Liver (tissue), 9 donors: ENCODE results near the gene PEX11B. TPM values are rescaled to one million over a fixed set of nuclear protein-coding genes. Genes with fewer than 3 reads are reported as not detected.

Experiments used
- DNase-seq: peaks from one replicate; pipeline ENCODE4 v3.0.0-alpha.2; 2017; ENCODE audit warnings: low spot score
- H3K27ac ChIP-seq, 2 donors: one replicate each; pipeline ENCODE4 v1.7.0; 2013; ENCODE audit warnings: inconsistent platforms in 2 of 2, low read length in 2 of 2, control low read depth in 1 of 2, low read depth in 1 of 2, mild to moderate bottlenecking in 1 of 2
- H3K27me3 ChIP-seq, 4 donors: one replicate each; pipeline versions ENCODE4 v1.6.1 to v1.7.0; 2013; ENCODE audit warnings: low read length in 3 of 4, inconsistent platforms in 1 of 4, mild to moderate bottlenecking in 1 of 4, moderate library complexity in 1 of 4; ENCODE audit not compliant: control insufficient read depth in 4 of 4, insufficient read depth in 4 of 4
- H3K36me3 ChIP-seq, 4 donors: one replicate each; pipeline versions ENCODE4 v1.6.1 to v1.7.0; 2013; ENCODE audit warnings: low read length in 3 of 4, mild to moderate bottlenecking in 3 of 4, low read depth in 1 of 4, moderate library complexity in 1 of 4; ENCODE audit not compliant: control insufficient read depth in 4 of 4, insufficient read depth in 3 of 4
- H3K4me1 ChIP-seq, 4 donors: one replicate each; pipeline versions ENCODE4 v1.6.1 to v1.7.0; 2013; ENCODE audit warnings: low read length in 3 of 4, mild to moderate bottlenecking in 3 of 4, moderate library complexity in 1 of 4; ENCODE audit not compliant: control insufficient read depth in 4 of 4, insufficient read depth in 4 of 4
- H3K4me3 ChIP-seq, 3 donors: one replicate each; pipeline versions ENCODE4 v1.6.1 to v1.7.0; 2013; ENCODE audit warnings: low read length in 3 of 3, control low read depth in 1 of 3, low read depth in 1 of 3, mild to moderate bottlenecking in 1 of 3
- H3K9ac ChIP-seq, 2 donors: one replicate each; pipeline ENCODE4 v1.7.0; 2013; ENCODE audit warnings: low read length in 2 of 2, mild to moderate bottlenecking in 2 of 2, moderate library complexity in 2 of 2, control low read depth in 1 of 2, low read depth in 1 of 2
- H3K9me3 ChIP-seq, 4 donors: one replicate each; pipeline versions ENCODE4 v1.6.1 to v1.7.0; 2013; ENCODE audit warnings: low read length in 3 of 4; ENCODE audit not compliant: control insufficient read depth in 4 of 4
- CTCF ChIP-seq: fragments of 150-350 bp; IDR thresholded peaks from 2 replicates; pipeline ENCODE4 v1.5.1; 2017; ENCODE audit warnings: improper control_type of control experiment, low read depth, low read length; ENCODE audit not compliant: missing input control
- EGR1 ChIP-seq, 2 donors: IDR thresholded peaks; 2 replicates each; pipeline ENCODE4 v1.6.1; 2016 to 2018; ENCODE audit warnings: antibody characterized with exemption in 2 of 2, low read depth in 2 of 2
- FOXA1 ChIP-seq: IDR thresholded peaks from 2 replicates; pipeline ENCODE4 v1.6.1; 2016; ENCODE audit warnings: antibody characterized with exemption
- FOXA2 ChIP-seq: IDR thresholded peaks from 2 replicates; pipeline ENCODE4 v1.6.1; 2016; ENCODE audit warnings: antibody characterized with exemption
- GABPA ChIP-seq, 2 donors: IDR thresholded peaks in 1 of 2; conservative IDR thresholded peaks in 1 of 2; 2 replicates each; pipeline ENCODE4 v1.6.1; 2016; ENCODE audit warnings: antibody characterized with exemption in 2 of 2, mild to moderate bottlenecking in 1 of 2, moderate library complexity in 1 of 2
- HNF4A ChIP-seq, 2 donors: conservative IDR thresholded peaks; 2 replicates each; pipeline ENCODE4 v1.6.1; 2016; ENCODE audit warnings: antibody characterized with exemption in 2 of 2, mild to moderate bottlenecking in 2 of 2
- HNF4G ChIP-seq: IDR thresholded peaks from 2 replicates; pipeline ENCODE4 v1.6.1; 2016; ENCODE audit warnings: antibody characterized with exemption
- JUND ChIP-seq, 2 donors: IDR thresholded peaks; 2 replicates each; pipeline ENCODE4 v1.6.1; 2016; ENCODE audit warnings: antibody characterized with exemption in 2 of 2
- MAX ChIP-seq: IDR thresholded peaks from 2 replicates; pipeline ENCODE4 v1.6.1; 2016; ENCODE audit warnings: antibody characterized with exemption
- NR2F2 ChIP-seq: IDR thresholded peaks from 2 replicates; pipeline ENCODE4 v1.6.1; 2016; ENCODE audit warnings: antibody characterized with exemption
- RAD21 ChIP-seq, 2 donors: IDR thresholded peaks; 2 replicates each; pipeline ENCODE4 v1.6.1; 2016; ENCODE audit warnings: antibody characterized with exemption in 2 of 2, mild to moderate bottlenecking in 2 of 2
- REST ChIP-seq: IDR thresholded peaks from 2 replicates; pipeline ENCODE4 v1.6.1; 2016; ENCODE audit warnings: antibody characterized with exemption, mild to moderate bottlenecking
- RXRA ChIP-seq, 2 donors: IDR thresholded peaks; 2 replicates each; pipeline ENCODE4 v1.6.1; 2017 to 2018; ENCODE audit warnings: antibody characterized with exemption in 2 of 2, mild to moderate bottlenecking in 1 of 2
- SP1 ChIP-seq: IDR thresholded peaks from 2 replicates; pipeline ENCODE4 v1.6.1; 2018; ENCODE audit warnings: antibody characterized with exemption, mild to moderate bottlenecking
- TAF1 ChIP-seq: conservative IDR thresholded peaks from 2 replicates; pipeline ENCODE4 v1.6.1; 2016; ENCODE audit warnings: antibody characterized with exemption, mild to moderate bottlenecking
- YY1 ChIP-seq: IDR thresholded peaks from 2 replicates; pipeline ENCODE4 v1.6.1; 2016; ENCODE audit warnings: antibody characterized with exemption, mild to moderate bottlenecking
- ZBTB33 ChIP-seq: IDR thresholded peaks from 2 replicates; pipeline ENCODE4 v1.6.1; 2016; ENCODE audit warnings: antibody characterized with exemption
- WGBS: extraction: QIAGEN DNeasy Blood & Tissue Kit; methylation state at CpG from one replicate; pipeline ENCODE4 v1.1.7; 2013; 5-methylcytosine and 5-hydroxymethylcytosine counted together
- polyA plus RNA-seq, 2 donors: library from polyadenylated mRNA; stranded (reverse) in 1 of 2; unstranded in 1 of 2; fragments of 200-250 nt in 1 of 2; fragments of >200 nt in 1 of 2; fragmentation: Nextera tagmentation in 1 of 2; extraction: Ambion mirVana in 1 of 2; gene quantifications; one replicate each; pipeline versions ENCODE4 v1.2.1 to v1.2.3, GENCODE V29; 2013 to 2015
- total RNA-seq, 2 donors: library from RNA; depleted of rRNA; stranded (reverse); fragments of >200 nt; gene quantifications; one replicate each; pipeline ENCODE4 v1.2.3, GENCODE V29; 2014
- donor health status: healthy.
- donor health status: healthy.
- donor health status: healthy.
- donor health status: healthy.
- donor health status: healthy.

Gene PEX11B
- total and polyA plus RNA-seq, 4 donors: 13.4 to 21.0 (median 16.1) TPM

- DNase-seq: no peak
- Histone ChIP-seq H3K9me3 (no peaks in the 10 kb centered on the region), H3K27ac (no peak overlapping the region), H3K9ac (no peak overlapping the region), H3K27me3 (no peaks in the 10 kb centered on the region), H3K4me3 (no peak overlapping the region), H3K36me3 (peaks cover 3 to 8% (median 6%) of the 10 kb centered on the region in 4 donors), H3K4me1 (peaks cover 0 to 4% (median 0%) of the 10 kb centered on the region in 4 donors)
- TF ChIP-seq HNF4G (no peak), REST (no peak), TAF1 (no peak), MAX (no peak), YY1 (no peak), RAD21 (IDR thresholded peaks at IDR 0.05) (no peak), FOXA2 (no peak), EGR1 (IDR thresholded peaks at IDR 0.05; ENCODE audit: low read depth in 2 of 2) (no peak), GABPA (IDR thresholded peaks at IDR 0.05 in 1 of 2, conservative IDR thresholded peaks at IDR 0.05 in 1 of 2) (no peak), SP1 (no peak), FOXA1 (no peak), CTCF (no peak), HNF4A (conservative IDR thresholded peaks at IDR 0.05) (no peak), ZBTB33 (no peak), NR2F2 (no peak), RXRA (IDR thresholded peaks at IDR 0.05) (no peak), JUND (IDR thresholded peaks at IDR 0.05) (no peak)
- 94% methylated on average over 6 of the region's 6 CpGs for WGBS
Observed at GRCh38 chr1:145942871-145943270, 24.4 kb upstream of the PEX11B start.

- H3K27me3 ChIP-seq: no peaks in the 10 kb centered on the region
- H3K4me1 ChIP-seq: peaks cover 0 to 4% (median under 1%) of the 10 kb centered on the region in 4 donors
- H3K27ac ChIP-seq: no peak overlapping the region
- H3K36me3 ChIP-seq: peaks cover 3 to 8% (median 6%) of the 10 kb centered on the region in 4 donors
- no peaks in the 10 kb centered on the region for H3K9me3 ChIP-seq
- no peak for DNase-seq
- 93% methylated on average over 4 of the region's 4 CpGs for WGBS
- TF ChIP-seq JUND (IDR thresholded peaks at IDR 0.05) (no peak), YY1 (no peak), ZBTB33 (no peak), FOXA2 (no peak), GABPA (IDR thresholded peaks at IDR 0.05 in 1 of 2, conservative IDR thresholded peaks at IDR 0.05 in 1 of 2) (no peak), RAD21 (IDR thresholded peaks at IDR 0.05) (no peak), RXRA (IDR thresholded peaks at IDR 0.05) (no peak), MAX (no peak), EGR1 (IDR thresholded peaks at IDR 0.05; ENCODE audit: low read depth in 2 of 2) (no peak), HNF4A (conservative IDR thresholded peaks at IDR 0.05) (no peak), FOXA1 (no peak), CTCF (no peak)
- no peak overlapping the region for H3K4me3 ChIP-seq
- no peak overlapping the region for H3K9ac ChIP-seq
Observed at GRCh38 chr1:145942405-145942804, 23.9 kb upstream of the PEX11B start.
